Body of pancreas (tissue), 4 donors: Measurements from ENCODE around the gene PIRT. TPM values are rescaled to one million over a fixed set of nuclear protein-coding genes. Genes with fewer than 3 reads are reported as not detected.

Experiments
- ATAC-seq: fragments of 150-250 bp; one replicate; pipeline ENCODE4 v1.9.1; 2016
- DNase-seq, 4 donors: peaks; one replicate each; pipeline ENCODE4 v3.0.0-alpha.2; 2019
- H3K27ac ChIP-seq, 4 donors: fragments of 200-600 bp; sonication (generic); 1 replicate in 3 of 4; 2 replicates in 1 of 4; pipeline versions ENCODE4 v1.5.1 to v1.6.1; 2016 to 2019; ENCODE audit warnings: mild to moderate bottlenecking in 1 of 4, mixed read lengths in 1 of 4, moderate library complexity in 1 of 4
- H3K27me3 ChIP-seq, 2 donors: fragments of 200-600 bp; sonication (generic); one replicate each; pipeline ENCODE4 v1.6.0; 2016; ENCODE audit warnings: mild to moderate bottlenecking in 1 of 2
- H3K36me3 ChIP-seq, 2 donors: fragments of 200-600 bp; sonication (generic); replicated peaks in 1 of 2; 2 replicates each; pipeline ENCODE4 v1.5.1; 2016; ENCODE audit warnings: low read depth in 2 of 2; ENCODE audit not compliant: insufficient read depth in 1 of 2
- H3K4me1 ChIP-seq: fragments of 200-600 bp; sonication (generic); one replicate; pipeline ENCODE4 v1.6.0; 2016
- H3K4me3 ChIP-seq, 2 donors: fragments of 200-600 bp; sonication (generic); 1 replicate in 1 of 2; 2 replicates in 1 of 2; pipeline ENCODE4 v1.5.1; 2016 to 2019
- H3K9me3 ChIP-seq, 3 donors: fragments of 200-600 bp; sonication (generic); 1 replicate in 2 of 3; 2 replicates in 1 of 3; pipeline ENCODE4 v1.5.1; 2016
- CTCF ChIP-seq, 7 experiments: fragments of 450-650 bp in 4 of 7; fragments of 200-600 bp in 3 of 7; sonication (generic) in 3 of 7; IDR thresholded peaks; one replicate each; pipeline ENCODE4 v1.5.1; 2016 to 2019; ENCODE audit warnings: antibody characterized with exemption in 7 of 7
- POLR2A ChIP-seq, 3 donors: fragments of 450-650 bp; IDR thresholded peaks; one replicate each; pipeline ENCODE4 v1.6.1; 2016; ENCODE audit warnings: antibody characterized with exemption in 3 of 3, mild to moderate bottlenecking in 2 of 3
- WGBS, 2 donors: methylation state at CpG; one replicate each; pipeline ENCODE4 v1.1.5; 2017; 5-methylcytosine and 5-hydroxymethylcytosine counted together
- intact Hi-C: fragments of 100-400 bp; cut with DNase I; formaldehyde crosslinking; loops from one replicate; pipeline ENCODE4 v1.15.1; 2023
- small RNA-seq: library from RNA; depleted of rRNA; stranded (forward); fragments of <200 nt; gene quantifications from one replicate; pipeline ENCODE3, GENCODE V24; 2016
- total RNA-seq, 2 donors: library from RNA; depleted of rRNA; stranded (reverse); fragments of >200 nt; gene quantifications; one replicate each; pipeline ENCODE4 v1.1.0, GENCODE V29; 2016

The PIRT gene
- total RNA-seq, 2 donors from 2014 or later = 0.78 TPM; not detected in 1

GRCh38 chr17:10775058-10775457 is 62.8 kb downstream of the PIRT start:
- ATAC-seq (no peak), DNase-seq (no peak)
- Histone ChIP-seq H3K27me3 (no peaks in the 10 kb centered on the region), H3K9me3 (no peaks in the 10 kb centered on the region), H3K4me3 (no peak overlapping the region), H3K4me1 (no peaks in the 10 kb centered on the region), H3K36me3 (no peaks in the 10 kb centered on the region), H3K27ac (no peak overlapping the region)
- WGBS, 2 donors = 90 to 94% methylated on average over 4 of the region's 4 CpGs
- intact Hi-C loops = no loop called here
- TF ChIP-seq CTCF (IDR thresholded peaks at IDR 0.05) (no peak), POLR2A (IDR thresholded peaks at IDR 0.05) (no peak)

GRCh38 chr17:10773391-10773790 is 64.5 kb downstream of the PIRT start:
- intact Hi-C loops = no loop called here
- Histone ChIP-seq H3K27ac (no peak overlapping the region), H3K27me3 (no peaks in the 10 kb centered on the region), H3K4me1 (no peaks in the 10 kb centered on the region), H3K4me3 (no peak overlapping the region), H3K36me3 (no peaks in the 10 kb centered on the region), H3K9me3 (no peaks in the 10 kb centered on the region)
- WGBS, 2 donors = 67 to 75% methylated on average over 2 of the region's 2 CpGs
- no peak for TF ChIP-seq CTCF (IDR thresholded peaks at IDR 0.05)
- ATAC-seq = no peak
- DNase-seq = no peak

Small RNAs within 50 kb of the gene (small RNA-seq; reads per million reads assigned to genes)
- gene AC015908.2 (not detected), gene RNU6-1065P (not detected), gene TMEM238L (not detected)

Other genes starting within 250 kb of the PIRT start
- 1 to 10 TPM; 1.6 to 4.0 TPM for gene MYH3, start 180.8 kb downstream of the PIRT start, total RNA-seq
- gene SCO1, start 140.6 kb downstream of the PIRT start, total RNA-seq = 10 to 100 TPM; 20.5 to 46.5 TPM
- gene ADPRM, start 140.5 kb downstream of the PIRT start, total RNA-seq = 1 to 10 TPM; 2.3 to 6.2 TPM
- 10 to 100 TPM in 1 of 2 donors, 1 to 10 TPM in 1; 4.4 to 11.5 TPM for gene TMEM220, start 108.1 kb downstream of the PIRT start, total RNA-seq
- not detected for gene TMEM238L, start 34.0 kb downstream of the PIRT start, total RNA-seq